GM12878 (cell line): ENCODE measurements around the gene PCDHGC4. TPM values are rescaled to one million over a fixed set of nuclear protein-coding genes. Genes with fewer than 3 reads are reported as not detected.

ENCODE experiments used
- ATAC-seq: fragments of 200-7000 bp; cut with Tn5 transposase; 3 replicates; pipeline ENCODE4 v1.9.1; 2020; ENCODE audit warnings: mild to moderate bottlenecking, moderate library complexity
- BruUV-seq: library from RNA; stranded (reverse); fragments of 400-500 nt; replicated peaks from 2 replicates; lab custom pipeline; 2021; lab: Mats Ljungman, UMichigan
- CTCF ChIA-PET: fragments of 300-600 bp; sonication (Branson Sonifier 250); formaldehyde crosslinking; extraction: SDS; loops from one replicate; lab custom pipeline; 2021; ENCODE audit warnings: inconsistent platforms; lab: Yijun Ruan, JAX
- POLR2A ChIA-PET: fragments of 350-600 bp; formaldehyde crosslinking; extraction: SDS; loops from one replicate; lab custom pipeline; 2021; ENCODE audit warnings: inconsistent platforms; lab: Charles Lee
- RAD21 ChIA-PET: fragments of 300-600 bp; sonication (Branson Sonifier 250); formaldehyde crosslinking; loops from one replicate; lab custom pipeline; 2023; ENCODE audit warnings: antibody characterized with exemption; ENCODE audit not compliant: unreplicated experiment; lab: Charles Lee
- SMC1A ChIA-PET: fragments of 300-600 bp; sonication (Branson Sonifier 250); formaldehyde crosslinking; loops from one replicate; lab custom pipeline; 2023; ENCODE audit not compliant: unreplicated experiment, uncharacterized antibody; lab: Charles Lee
- DNase-seq: peaks from one replicate; pipeline ENCODE4 v3.0.0-alpha.2; 2011; ENCODE audit warnings: low read depth, low spot score
- FAIRE-seq: peaks from 3 replicates; lab custom pipeline; 2011; peaks lifted over from hg19 to GRCh38; lab: Jason Lieb, UNC
- H2AFZ ChIP-seq: 2 replicates; pipeline ENCODE4 v1.6.0; 2011; ENCODE audit warnings: low read depth, low read length, control low read depth; ENCODE audit not compliant: control insufficient read depth
- H3K27ac ChIP-seq: 2 replicates; pipeline ENCODE4 v1.5.1; 2011; ENCODE audit warnings: control low read depth; ENCODE audit not compliant: control insufficient read depth, insufficient read depth
- H3K27me3 ChIP-seq, 2 experiments: replicated peaks in 1 of 2; 2 replicates each; pipeline versions ENCODE4 v1.6.0 to v1.6.1; 2011; ENCODE audit warnings: low read length in 1 of 2; ENCODE audit not compliant: control insufficient read depth in 2 of 2, insufficient read depth in 2 of 2
- H3K36me3 ChIP-seq, 2 experiments: 2 replicates each; pipeline ENCODE4 v1.5.1; 2011; ENCODE audit warnings: low read length in 1 of 2; ENCODE audit not compliant: control insufficient read depth in 2 of 2, insufficient read depth in 2 of 2
- H3K4me1 ChIP-seq: 2 replicates; pipeline ENCODE4 v1.6.1; 2011; ENCODE audit warnings: mild to moderate bottlenecking, low read length, moderate library complexity, mixed read lengths; ENCODE audit not compliant: control insufficient read depth, insufficient read depth
- H3K4me2 ChIP-seq: 2 replicates; pipeline ENCODE4 v1.6.0; 2011; ENCODE audit warnings: control low read depth; ENCODE audit not compliant: control insufficient read depth, insufficient read depth
- H3K4me3 ChIP-seq: fragments of 200-600 bp; sonication (generic); 2 replicates; pipeline ENCODE4 v1.5.1; 2016
- H3K79me2 ChIP-seq: 2 replicates; pipeline ENCODE4 v1.6.0; 2011; ENCODE audit warnings: low read length; ENCODE audit not compliant: control insufficient read depth, insufficient read depth
- H3K9ac ChIP-seq: 2 replicates; pipeline ENCODE4 v1.8.0; 2011; ENCODE audit warnings: low read length, control low read depth, mixed read lengths; ENCODE audit not compliant: control insufficient read depth, insufficient read depth
- H3K9me3 ChIP-seq: replicated peaks from 3 replicates; pipeline ENCODE4 v1.5.1; 2011; ENCODE audit warnings: mild to moderate bottlenecking, low read length; ENCODE audit not compliant: control insufficient read depth, insufficient read depth
- H4K20me1 ChIP-seq: 2 replicates; pipeline ENCODE4 v1.6.0; 2011; ENCODE audit not compliant: control insufficient read depth, insufficient read depth
- BMI1 ChIP-seq: fragments of 450-650 bp; IDR thresholded peaks from 2 replicates; pipeline ENCODE4 v1.6.1; 2016; ENCODE audit warnings: mild to moderate bottlenecking, moderate library complexity, borderline replicate concordance
- CBFB ChIP-seq: IDR thresholded peaks from 2 replicates; pipeline ENCODE4 v1.6.1; 2016; ENCODE audit warnings: antibody characterized with exemption, low read depth
- FOS ChIP-seq: IDR thresholded peaks from 3 replicates; pipeline ENCODE4 v1.6.1; 2011; ENCODE audit warnings: borderline replicate concordance; ENCODE audit not compliant: insufficient read length; ENCODE audit errors: extremely low read depth
- HDGF ChIP-seq: fragments of 450-650 bp; IDR thresholded peaks from 2 replicates; pipeline ENCODE4 v1.6.1; 2016; ENCODE audit warnings: antibody characterized with exemption
- MAX ChIP-seq: IDR thresholded peaks from 2 replicates; pipeline ENCODE4 v1.6.1; 2012; ENCODE audit warnings: low read depth, low read length, improper control_type of control experiment
- NKRF ChIP-seq: fragments of 450-650 bp; conservative IDR thresholded peaks from 2 replicates; pipeline ENCODE4 v1.6.1; 2017; ENCODE audit warnings: mild to moderate bottlenecking, moderate library complexity
- PML ChIP-seq: IDR thresholded peaks from 2 replicates; pipeline ENCODE4 v1.6.1; 2012; ENCODE audit warnings: low read length, inconsistent platforms
- POU2F2 ChIP-seq: IDR thresholded peaks from 3 replicates; pipeline ENCODE4 v1.6.1; 2011; ENCODE audit warnings: low read depth, mild to moderate bottlenecking, low read length, borderline replicate concordance
- RCOR1 ChIP-seq: conservative IDR thresholded peaks from 2 replicates; pipeline ENCODE4 v1.6.1; 2012; ENCODE audit warnings: low read depth, low read length, improper control_type of control experiment
- RELA ChIP-seq: fragments of 450-650 bp; IDR thresholded peaks from 2 replicates; pipeline ENCODE4 v1.8.0; 2014; ENCODE audit warnings: borderline replicate concordance; ENCODE audit not compliant: partially characterized antibody
- SUPT20H ChIP-seq: IDR thresholded peaks from 2 replicates; pipeline ENCODE4 v1.6.1; 2011; ENCODE audit warnings: low read depth, mild to moderate bottlenecking, low read length, moderate library complexity, borderline replicate concordance; ENCODE audit not compliant: control insufficient read depth
- TBL1XR1 ChIP-seq: IDR thresholded peaks from 2 replicates; pipeline ENCODE4 v1.6.1; 2012; ENCODE audit warnings: low read depth, low read length, improper control_type of control experiment
- WRNIP1 ChIP-seq: IDR thresholded peaks from 2 replicates; pipeline ENCODE4 v1.6.1; 2011; ENCODE audit warnings: low read depth, low read length, improper control_type of control experiment, borderline replicate concordance
- ZBTB33 ChIP-seq: fragments of 450-650 bp; IDR thresholded peaks from 2 replicates; pipeline ENCODE4 v1.6.1; 2017; ENCODE audit warnings: mild to moderate bottlenecking
- WGBS: methylation state at CpG from one replicate; pipeline ENCODE4 v1.1.6; 2016; ENCODE audit warnings: low lambda C conversion rate; ENCODE audit not compliant: insufficient replicate concordance, insufficient coverage; ENCODE audit errors: missing lambda C conversion rate; 5-methylcytosine and 5-hydroxymethylcytosine counted together
- in situ Hi-C: fragments of 300-500 bp; cut with MboI; formaldehyde crosslinking; loops from 9 replicates; pipeline ENCODE4 v1.14.3; 2018; ENCODE audit warnings: mixed read lengths
- intact Hi-C: fragments of 100-400 bp; cut with micrococcal nuclease; formaldehyde crosslinking; loops from one replicate; pipeline ENCODE4 v1.14.2; 2022; ENCODE audit not compliant: unreplicated experiment
- polyA plus RNA-seq, 11 experiments: library from polyadenylated mRNA; depleted of rRNA in 4 of 11; unstranded in 6 of 11; stranded (reverse) in 5 of 11; fragments of >200 nt; fragmentation: Nextera tagmentation in 4 of 11; fragmentation: Illumina TruSeq in 1 of 11; extraction: Ambion mirVana in 4 of 11; extraction: Trizol in 1 of 11; gene quantifications; 1 replicate in 1 of 11; 2 replicates in 10 of 11; pipeline versions ENCODE4 v1.2.1 to v1.2.3, GENCODE V29; 2011 to 2016; ENCODE audit warnings: inconsistent platforms in 2 of 11, missing spikeins in 2 of 11, low read depth in 1 of 11
- total RNA-seq, 4 experiments: library from RNA; depleted of rRNA in 3 of 4; stranded (reverse); fragments of >200 nt in 3 of 4; fragmentation: Illumina TruSeq in 1 of 4; extraction: Trizol in 1 of 4; gene quantifications; 2 replicates each; pipeline versions ENCODE4 v1.2.1 to v1.2.3, GENCODE V29; 2013 to 2021

The PCDHGC4 gene
- total and polyA plus RNA-seq, 10 of the 15 experiments (the other 5 are each of a cell fraction or from before 2014, with no cell fraction given): 0.04 to 1.2 (median 0.52) TPM

GRCh38 chr5:141490771-141491170, 5.9 kb downstream of the PCDHGC4 start (continued):
- no peak for TF ChIP-seq POU2F2
- TF ChIP-seq ZBTB33: no peak
- TF ChIP-seq WRNIP1: no peak

GRCh38 chr5:141491323-141492167, 6.7 kb downstream of the PCDHGC4 start:
- in situ Hi-C loops (no loop called here), intact Hi-C loops (no loop called here)
- FAIRE-seq (no peak), ATAC-seq (no peak; the same call in 2 of the 3 replicates), DNase-seq (no peak)
- Histone ChIP-seq H4K20me1 (no peaks in the 10 kb centered on the region), H3K27ac (no peak overlapping the region), H3K79me2 (no peaks in the 10 kb centered on the region), H3K4me2 (peak overlapping the region; percentile 97), H2AFZ (peak overlapping the region; percentile 79), H3K4me1 (peaks cover 24% of the 10 kb centered on the region), H3K27me3 (no peaks in the 10 kb centered on the region; a peak in 1 of 4 replicates), H3K9ac (peak overlapping the region; percentile 3; the same call in 1 of the 2 replicates), H3K9me3 (no peaks in the 10 kb centered on the region; the same call in 2 of the 3 replicates), H3K36me3 (no peaks in the 10 kb centered on the region; a peak in 1 of 4 replicates), H3K4me3 (peak overlapping the region; percentile 65)
- POLR2A ChIA-PET: interaction anchor here (1.2 to 1.7 kb wide), 2 partner anchors 15 to 22 kb away, joined by 3 to 5 read pairs; no protein-coding TSS in a partner anchor
- SMC1A ChIA-PET: interaction anchor here (1.4 to 2.0 kb wide), 3 partner anchors 8 to 18 kb away, joined by 3 to 6 read pairs (median 4); no protein-coding TSS in a partner anchor
- RAD21 ChIA-PET: interaction anchor here (0.6 to 1.9 kb wide), 2 partner anchors 16 to 79 kb away, joined by 3 to 8 read pairs; partner anchors contain the start of gene PCDHGA10
- BruUV-seq: no TSS peak
- WGBS: 16% methylated on average over 64 of the region's 66 CpGs
- CTCF ChIA-PET: interaction anchor here (0.7 to 3.4 kb wide), 7 partner anchors 15 to 72 kb away, joined by 4 to 23 read pairs (median 7); partner anchors contain the start of genes PCDHGA11 and PCDHGC3
- TF ChIP-seq FOS (no peak), RCOR1 (no peak), RELA (no peak), BMI1 (no peak), HDGF (no peak), PML (no peak), NKRF (no peak), TBL1XR1 (no peak), SUPT20H (no peak), CBFB (no peak), MAX (no peak)
